Measurements from ENCODE around the gene SHKBP1.

- TF ChIP-seq POLR2A (IDR thresholded peaks at IDR 0.05) (no peak), CTCF (IDR thresholded peaks at IDR 0.05) (no peak)
These were observed 22.5 kb upstream of the SHKBP1 start for GRCh38 chr19:40553885-40554857.
